ENCODE measurements around the gene AKAP1.

AKAP1 gene, protein sequence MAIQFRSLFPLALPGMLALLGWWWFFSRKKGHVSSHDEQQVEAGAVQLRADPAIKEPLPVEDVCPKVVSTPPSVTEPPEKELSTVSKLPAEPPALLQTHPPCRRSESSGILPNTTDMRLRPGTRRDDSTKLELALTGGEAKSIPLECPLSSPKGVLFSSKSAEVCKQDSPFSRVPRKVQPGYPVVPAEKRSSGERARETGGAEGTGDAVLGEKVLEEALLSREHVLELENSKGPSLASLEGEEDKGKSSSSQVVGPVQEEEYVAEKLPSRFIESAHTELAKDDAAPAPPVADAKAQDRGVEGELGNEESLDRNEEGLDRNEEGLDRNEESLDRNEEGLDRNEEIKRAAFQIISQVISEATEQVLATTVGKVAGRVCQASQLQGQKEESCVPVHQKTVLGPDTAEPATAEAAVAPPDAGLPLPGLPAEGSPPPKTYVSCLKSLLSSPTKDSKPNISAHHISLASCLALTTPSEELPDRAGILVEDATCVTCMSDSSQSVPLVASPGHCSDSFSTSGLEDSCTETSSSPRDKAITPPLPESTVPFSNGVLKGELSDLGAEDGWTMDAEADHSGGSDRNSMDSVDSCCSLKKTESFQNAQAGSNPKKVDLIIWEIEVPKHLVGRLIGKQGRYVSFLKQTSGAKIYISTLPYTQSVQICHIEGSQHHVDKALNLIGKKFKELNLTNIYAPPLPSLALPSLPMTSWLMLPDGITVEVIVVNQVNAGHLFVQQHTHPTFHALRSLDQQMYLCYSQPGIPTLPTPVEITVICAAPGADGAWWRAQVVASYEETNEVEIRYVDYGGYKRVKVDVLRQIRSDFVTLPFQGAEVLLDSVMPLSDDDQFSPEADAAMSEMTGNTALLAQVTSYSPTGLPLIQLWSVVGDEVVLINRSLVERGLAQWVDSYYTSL

DNA sequence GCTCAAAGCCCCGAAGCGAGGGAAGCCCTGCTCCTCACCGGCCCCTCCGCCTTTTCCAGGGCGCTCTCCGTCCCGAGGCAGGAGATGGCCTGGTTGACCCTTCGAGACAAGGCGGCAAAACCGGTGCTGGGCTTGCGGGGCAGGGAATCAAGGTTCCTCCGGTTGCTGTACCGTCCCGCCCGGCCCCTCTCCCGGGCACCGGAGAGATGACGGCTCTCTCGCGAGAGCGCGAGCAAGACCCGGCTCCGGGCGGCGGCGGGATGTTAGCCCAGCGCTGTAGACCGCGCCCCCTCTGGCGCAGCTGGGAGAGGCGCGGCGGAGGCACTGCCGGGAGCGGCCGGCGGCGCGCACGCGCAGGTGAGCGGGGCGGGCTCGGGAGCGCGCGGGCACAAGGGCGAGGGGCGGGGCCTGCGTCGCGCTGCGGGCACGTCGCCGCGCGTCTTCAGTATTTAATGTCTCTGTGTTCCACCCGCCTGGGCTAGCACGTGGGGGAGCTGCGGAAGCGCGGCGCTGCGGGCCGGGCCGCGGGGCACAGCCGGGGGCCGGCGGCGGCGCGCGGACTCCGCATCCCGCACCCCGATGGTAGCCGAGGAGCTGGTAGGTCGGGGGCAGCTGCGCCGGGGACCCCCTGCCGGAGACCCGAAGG lies at the start of gene AKAP1:
AKAP1 (plus strand) TSS at position 445 of the 646 bp plus-strand sequence. CDS start 20,219 bp downstream, outside the sequence.
- peak; percentile 90 for DNase-seq

DNA sequence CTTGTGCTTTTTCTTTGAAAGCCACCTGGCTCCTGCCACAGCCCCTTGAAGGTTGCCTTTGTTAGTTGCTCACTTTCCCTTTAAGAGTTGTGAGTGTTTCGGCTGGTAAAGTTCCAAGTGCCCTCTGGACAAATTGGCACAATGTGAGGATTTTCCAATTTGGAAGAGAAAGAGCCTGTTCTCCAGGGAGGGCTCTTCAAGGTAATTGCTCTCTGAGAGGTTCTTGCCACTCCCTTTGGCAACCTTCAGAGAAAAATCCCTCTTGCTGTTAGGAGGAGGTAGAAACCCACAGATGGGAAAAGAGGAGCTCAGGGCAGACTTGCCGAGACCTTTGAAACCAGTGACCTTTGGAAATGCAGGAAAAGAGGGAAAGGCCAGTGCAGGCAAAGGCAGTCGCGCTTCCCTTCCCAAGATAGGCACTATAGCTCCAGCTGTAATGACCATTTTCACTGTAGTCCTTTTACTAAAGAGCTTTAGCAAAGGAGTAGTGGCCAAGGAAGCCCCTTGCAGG lies 49.0 kb upstream of the AKAP1 start:
- no peak for DNase-seq

DNA sequence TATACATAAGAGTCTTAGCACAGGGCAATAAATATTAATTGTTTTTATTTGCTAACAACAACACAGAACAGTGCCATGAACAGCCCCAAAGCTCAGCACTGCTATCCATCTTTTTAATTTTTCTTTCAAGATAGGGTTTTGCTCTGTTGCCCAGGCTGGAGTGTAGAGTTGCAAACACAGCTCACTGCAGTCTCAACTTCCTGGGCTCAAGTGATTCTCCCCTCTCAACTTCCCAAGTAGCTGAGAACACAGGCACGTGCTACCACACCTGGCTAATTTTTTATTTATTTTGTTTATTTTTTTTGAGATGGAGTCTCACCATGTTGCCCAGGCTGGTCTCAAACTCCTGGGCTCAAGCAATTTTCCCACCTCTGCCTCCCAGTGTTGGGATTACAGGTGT lies 47.6 kb upstream of the AKAP1 start:
- no peak for DNase-seq

DNA sequence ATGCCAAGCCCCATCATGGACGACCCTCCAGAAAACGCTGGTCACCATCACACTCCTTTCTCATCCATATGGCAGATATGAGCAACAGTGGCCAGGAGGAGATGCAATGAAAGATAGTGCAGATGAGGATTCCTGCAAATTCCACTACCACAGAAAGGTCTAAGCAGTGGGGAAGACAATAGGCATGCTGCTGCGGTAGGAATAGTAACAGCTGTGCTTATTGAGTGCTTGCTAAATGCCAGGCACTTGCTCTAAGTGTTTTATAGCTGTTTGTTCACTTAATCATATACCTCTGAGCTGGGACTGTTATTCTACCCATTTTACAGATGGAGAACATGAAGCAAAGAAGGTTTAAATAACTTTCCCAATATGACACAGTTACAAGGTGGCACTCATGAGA lies 46.6 kb upstream of the AKAP1 start:
- DNase-seq: no peak

DNA sequence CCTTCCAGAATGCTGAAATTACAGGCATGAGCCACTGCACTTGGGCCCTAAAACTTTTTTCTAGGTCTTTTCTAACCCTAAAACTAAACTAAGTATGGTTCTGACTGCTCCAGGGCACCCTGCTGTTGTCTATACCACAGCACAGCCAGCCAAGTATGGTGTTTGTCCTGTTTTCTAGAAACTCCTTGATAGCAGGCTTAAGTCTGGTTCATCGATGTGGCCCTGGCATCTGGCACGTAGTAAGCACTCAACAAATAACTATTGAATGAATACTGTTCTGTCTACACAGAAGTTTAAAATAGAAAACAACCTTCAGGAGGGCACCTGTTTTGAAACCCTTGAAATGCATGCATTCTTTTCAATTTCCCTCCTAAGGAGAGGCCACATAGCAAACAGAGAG lies 44.5 kb upstream of the AKAP1 start:
- no peak for DNase-seq

DNA sequence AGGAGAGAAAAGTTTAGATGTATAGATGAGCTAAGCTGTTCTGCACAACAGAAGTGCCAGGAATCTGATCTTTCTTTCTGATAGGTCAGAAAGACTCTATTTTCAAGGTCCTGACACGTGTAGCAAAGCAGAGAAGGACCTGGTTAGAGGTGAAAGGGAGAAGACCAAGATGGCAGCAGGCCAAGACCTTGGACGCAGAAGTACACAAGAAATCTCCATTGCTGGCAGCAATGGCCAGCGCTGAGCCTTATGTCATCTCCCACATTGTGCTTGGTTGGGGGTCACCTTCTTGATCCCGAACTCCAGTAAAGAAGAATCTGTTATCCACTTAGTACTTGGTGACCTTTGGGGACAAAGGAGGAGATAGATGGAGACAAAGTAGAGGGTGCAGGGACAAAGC lies 41.8 kb upstream of the AKAP1 start:
- DNase-seq: no peak

DNA sequence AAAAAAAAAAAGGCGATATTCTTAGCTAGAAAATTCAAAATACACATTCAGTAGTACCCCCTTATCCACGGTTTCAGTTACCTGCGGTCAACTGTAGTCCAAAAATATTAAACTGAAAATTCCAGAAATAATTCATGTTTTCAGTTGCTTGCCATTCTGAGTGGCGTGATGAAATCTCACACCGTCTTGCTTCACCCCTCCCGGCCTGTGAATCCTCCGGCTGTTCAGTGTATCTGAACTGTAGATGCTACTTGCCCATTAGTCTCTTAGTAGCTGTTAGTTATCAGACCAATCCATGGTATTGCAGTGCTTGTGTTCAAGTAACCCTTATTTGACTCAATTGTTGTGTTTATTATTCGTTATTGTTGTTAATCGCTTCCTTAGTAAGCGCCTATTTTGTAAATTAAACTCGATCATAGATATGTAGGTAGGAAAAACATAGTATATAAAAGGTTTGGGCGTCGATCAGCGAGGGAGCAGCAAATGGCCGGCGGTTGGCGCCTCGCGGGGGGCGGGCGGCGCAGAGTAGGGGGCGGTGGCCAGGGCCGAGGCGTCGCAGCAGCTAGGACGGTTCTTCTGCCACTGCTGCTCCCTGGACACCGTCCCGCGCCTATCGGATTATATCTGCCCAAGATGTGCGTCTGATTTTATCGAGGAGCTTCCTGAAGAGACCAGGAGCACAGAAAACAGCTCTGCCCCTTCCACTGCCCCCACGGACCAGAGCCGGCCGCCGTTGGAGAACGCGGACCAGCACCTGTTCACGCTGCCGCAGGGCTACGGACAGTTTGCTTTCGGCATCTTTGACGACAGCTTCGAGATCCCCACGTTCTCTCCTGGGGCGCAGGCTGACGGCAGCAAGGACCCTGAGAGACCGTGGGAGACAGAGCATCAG lies 39.8 kb upstream of the AKAP1 start:
- no peak for DNase-seq

DNA sequence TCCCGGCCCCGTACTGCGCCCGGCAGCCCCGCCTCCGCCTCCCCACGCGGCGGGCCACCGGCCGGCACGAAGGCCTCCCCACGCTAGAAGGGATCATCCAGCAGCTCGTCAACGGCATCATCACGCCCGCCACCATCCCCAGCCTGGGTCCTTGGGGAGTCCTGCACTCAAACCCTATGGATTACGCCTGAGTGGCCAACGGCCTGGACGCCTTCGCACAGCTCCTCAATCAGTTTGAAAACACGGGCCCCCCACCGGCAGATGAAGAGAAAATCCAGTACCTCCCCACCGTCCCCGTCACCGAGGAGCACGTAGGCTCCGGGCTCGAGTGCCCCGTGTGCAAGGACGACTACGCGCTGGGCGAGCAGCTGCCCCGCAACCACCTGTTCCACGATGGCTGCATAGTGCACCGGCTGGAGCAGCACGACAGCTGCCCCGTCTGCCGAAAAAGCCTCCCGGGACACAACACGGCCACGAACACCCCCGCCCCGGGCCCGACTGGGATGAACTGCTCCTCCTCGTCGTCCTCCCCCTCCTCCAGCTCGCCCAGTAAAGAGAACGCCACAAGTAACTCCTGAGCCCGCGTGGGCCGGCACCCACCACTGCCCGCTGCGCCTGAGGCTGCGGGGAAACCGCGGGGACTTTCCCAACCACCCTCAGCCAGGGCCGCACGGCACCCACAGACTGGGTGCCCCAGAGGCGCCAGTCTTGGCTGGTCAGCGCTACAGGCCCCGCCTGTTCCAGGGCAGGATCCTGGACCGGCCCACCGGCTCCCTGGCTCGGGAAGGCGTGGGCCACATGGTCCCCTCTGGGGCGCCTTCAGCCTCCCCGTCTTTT lies 39.0 kb upstream of the AKAP1 start:
- no peak for DNase-seq

DNA sequence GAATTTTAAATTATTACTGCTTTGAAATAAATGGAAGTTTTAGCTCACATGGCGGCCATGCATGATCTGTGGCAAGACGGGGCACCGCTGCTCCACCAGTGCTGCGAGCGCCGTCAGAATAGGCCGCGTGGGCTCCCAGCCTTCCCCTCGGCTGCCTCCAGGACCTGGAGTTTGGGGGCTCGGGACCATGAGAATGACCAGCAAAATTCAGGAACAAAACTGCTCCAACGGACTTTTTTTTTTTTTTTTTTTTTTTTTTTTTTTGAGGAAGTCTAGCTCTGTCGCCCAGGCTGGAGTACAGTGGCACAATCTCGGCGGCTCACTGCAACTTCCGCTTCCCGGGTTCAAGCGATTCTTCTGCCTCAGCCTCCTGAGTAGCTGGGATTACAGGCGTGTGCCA lies 38.3 kb upstream of the AKAP1 start:
- no peak for DNase-seq

DNA sequence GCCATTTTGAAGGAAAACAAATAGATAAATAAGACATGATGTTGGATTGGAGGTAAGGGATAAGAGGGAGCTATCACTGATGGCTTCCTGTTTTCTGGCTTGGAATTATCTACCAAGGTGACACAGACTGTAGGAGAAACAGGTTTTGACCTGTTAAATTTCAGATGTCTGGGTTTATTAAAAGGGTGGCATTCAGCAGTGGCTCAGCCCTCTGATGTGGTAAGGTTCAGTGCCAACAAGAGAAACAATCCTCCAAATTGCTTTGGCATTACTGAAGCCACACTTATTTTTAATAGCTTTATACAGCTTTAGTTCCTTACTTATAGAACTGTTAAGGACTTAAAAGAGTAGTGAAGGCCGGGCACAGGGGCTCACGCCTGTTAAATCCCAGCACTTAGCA lies 37.0 kb upstream of the AKAP1 start:
- no peak for DNase-seq

DNA sequence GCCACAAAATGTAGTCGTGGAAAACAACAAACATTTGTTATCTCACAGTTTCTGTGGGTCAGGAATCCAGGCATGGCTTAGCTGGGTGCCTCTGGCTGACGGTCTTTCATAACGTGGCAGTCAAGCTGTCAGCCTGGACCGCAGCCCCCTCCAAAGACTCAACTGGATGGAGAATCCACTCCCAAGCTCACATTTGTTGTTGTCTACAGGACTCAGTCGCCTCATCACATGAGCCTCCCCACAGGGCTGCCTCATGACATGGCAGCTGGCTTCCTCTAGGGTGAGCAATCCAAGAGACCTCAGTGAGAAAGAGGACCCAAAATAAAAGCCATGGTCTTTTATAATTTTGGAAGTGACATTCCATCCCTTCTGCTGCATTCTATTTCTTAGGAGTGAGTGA lies 34.7 kb upstream of the AKAP1 start:
- no peak for DNase-seq

DNA sequence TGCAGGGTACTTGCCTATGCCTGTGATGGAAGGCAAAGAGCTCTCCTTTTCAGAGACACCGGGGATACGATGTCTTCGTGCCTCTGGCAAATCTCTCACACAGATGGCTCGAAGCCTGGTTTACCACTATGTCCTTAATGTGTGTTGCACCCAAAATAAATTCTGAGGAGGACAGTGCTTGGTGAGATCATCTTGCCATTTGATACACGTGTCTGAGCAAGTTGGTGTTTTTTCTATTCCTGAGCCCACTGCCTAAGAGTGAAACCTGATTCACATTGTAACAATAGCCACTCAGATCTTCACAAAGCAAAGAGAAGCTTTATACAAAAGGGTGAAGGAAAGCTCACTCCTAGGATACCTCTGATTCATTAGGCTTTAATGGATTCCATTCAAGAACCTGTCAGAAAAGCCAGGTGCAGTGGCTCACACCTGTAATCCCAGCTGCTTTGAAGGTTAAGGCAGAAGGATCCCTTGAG lies 33.1 kb upstream of the AKAP1 start:
- DNase-seq: no peak

DNA sequence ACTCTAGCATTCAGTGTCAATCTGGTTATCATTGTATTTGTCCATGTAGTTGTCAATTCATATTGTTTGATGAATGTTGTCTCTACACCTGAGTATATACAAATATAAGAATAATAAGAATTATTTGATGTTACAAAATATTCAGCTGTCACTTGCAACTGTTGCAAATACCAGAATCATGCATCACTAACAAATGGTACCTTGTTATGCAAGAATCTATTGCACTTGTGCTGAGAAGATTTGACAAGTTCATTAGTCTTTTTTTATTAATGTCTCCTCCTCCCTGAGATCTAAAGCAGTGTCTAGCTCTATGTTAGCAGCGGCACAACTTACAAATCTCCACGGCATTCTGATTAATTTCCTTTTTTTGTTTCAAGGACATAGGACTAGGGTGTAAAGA lies 22.2 kb upstream of the AKAP1 start:
- DNase-seq: no peak

DNA sequence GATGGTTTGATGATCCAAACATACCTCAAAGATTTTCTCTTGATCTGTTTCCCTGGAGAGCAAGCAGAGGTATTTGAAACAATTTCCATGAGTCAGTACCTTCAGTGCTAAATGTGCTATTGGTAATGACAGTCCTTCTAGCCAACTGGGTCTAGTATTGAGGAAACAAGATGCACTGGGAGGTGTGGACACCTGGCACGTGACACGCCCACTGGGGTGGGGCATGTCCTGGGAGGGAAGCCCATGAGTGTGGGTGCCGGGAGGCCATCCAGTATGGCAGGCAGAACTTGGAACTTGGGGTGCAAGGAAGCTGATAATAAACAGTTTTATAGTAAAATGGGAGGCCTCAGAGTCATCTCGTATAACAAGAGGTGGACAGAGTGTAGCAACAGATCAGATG lies 17.9 kb upstream of the AKAP1 start:
- no peak for DNase-seq

DNA sequence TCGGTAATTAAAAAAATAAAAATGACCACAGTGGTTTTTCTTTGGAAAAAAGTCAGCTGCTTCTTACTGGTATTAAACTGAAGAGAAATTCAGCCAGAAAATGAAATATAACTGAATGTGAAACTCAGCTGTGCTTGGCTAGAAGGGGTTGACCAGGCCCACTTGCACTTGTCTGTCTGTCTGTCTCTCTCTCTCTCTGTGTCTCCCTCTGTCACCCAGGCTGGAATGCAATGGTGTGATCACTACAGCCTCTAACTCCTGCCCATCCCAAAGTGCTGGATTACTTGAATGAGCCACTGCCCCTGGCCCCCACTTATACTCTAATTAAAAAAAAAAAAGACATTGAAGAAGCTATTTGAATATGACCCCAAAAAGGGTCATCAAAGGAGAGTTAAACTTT lies 17.3 kb upstream of the AKAP1 start:
- DNase-seq: no peak

DNA sequence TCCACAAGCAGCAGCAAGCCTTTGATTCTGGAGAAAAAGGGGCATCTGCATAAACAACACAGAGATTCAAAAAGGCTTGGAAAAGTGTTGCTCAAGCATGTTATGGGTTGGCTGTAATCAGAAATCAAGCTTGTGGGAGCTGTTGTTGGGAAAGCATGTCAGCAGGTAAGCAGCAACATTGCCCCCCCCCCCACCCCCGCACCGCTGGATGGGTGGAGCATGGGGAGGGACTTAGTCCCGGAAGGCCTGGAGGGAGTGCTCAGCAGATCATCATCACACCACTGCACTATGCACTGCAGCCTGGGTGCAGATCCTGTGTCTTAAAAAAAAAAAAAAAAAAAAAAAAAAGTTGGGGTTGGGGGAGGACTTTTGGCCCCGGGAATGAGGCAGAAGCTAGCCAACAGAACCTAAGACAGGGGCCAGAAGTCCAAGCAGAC lies 16.8 kb upstream of the AKAP1 start:
- no peak for DNase-seq

DNA sequence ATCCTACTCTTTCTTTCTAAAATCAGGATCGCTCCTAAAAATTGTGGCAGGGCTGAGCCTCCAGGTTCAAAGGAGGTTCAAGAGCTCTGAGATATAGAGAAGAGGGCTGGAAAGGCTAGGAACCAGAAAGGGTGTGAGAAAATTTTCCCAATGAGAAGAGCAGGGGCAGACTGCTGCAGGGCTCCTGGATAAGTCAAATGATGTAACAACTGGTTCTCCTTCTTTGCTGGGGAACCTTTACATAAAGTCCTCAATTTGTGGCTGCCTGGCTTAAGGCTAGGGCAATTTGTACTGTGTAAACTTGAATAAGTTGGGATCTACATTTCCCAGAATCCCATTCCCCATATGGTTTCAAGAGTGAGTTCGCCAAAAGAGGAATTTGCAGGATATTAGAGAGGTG lies 16.3 kb upstream of the AKAP1 start:
- no peak for DNase-seq

DNA sequence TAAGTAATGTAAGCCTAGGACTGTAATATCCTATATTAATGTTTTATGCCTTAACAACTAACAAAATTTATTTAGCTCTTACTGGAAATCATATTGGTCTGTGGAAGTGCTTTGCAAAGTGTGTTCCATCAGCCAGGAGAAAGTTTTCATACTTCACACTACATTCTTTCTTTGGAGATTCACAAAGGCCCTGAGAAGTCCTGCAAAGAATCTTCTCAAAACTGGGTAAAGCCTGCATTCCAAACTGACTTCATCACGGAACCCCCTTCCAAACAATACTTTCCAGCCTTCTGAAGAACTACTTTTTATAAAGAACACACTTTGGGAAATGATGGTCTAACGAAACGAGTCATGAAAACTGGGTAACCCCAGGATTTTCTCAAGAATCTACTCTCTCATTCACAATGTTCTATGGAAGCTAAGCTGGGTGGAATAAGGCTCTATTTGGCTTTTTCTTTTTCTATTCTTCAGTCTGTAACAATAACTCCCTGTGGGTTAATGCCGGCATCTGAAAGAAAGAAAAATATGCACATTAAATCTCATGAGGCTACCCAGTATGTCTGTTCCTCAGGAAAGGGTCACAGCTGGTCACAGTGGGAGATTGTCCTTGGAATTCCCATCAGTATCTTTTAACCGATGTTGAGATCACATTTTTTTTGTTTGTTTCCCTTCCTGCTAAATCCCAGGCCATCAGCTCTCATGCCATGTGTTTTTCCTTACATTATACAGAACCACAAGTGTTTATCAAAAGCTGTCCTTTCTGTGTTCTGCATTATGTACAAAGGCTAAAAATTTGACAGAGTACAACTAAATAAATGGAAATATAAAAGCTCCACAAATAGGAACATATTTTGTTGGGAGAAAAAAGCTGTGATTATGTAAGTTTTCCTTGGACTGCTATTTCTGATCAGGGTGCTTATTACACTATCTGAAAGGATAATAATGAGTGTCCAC lies 12.8 kb upstream of the AKAP1 start:
- DNase-seq: no peak

DNA sequence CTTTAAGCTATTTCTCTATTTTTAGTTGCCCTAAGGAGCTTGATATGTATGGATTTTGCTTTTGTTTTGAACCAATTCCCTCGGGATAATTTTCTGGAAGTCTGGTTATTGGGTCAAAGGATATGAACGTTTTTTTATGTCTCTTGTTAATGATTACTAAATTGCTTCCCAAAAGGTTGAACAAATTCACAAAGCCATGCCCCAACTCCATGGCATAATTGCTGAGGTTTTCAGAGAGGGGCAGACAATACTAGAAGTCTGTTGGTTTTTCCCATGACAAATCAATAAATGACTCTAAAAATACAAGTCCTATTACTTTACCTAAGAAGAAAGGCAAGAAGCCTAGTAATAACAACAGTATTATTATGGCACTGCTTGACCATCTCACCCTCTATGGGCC lies 11.4 kb upstream of the AKAP1 start:
- no peak for DNase-seq

DNA sequence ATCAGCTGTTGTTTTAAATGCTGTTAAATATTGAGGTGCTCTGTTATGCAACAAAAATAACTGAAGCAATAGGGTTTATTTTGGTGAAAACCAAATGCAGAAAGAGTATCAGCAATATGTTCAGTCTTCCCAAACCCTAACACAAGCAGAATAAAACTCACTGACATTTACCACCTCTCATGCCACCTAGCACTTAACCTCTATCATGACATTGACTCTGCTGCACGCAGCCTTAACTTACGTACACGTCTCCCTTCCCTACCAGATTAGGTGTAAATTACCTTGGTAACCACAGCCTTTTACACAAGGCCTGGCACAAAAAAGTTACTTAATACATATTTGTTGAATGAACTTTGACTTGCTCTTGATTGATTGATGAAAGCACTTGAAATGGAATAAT lies 9.9 kb upstream of the AKAP1 start:
- no peak for DNase-seq
